ENCODE data around the gene SIGLEC10. TPM values are rescaled to one million over a fixed set of nuclear protein-coding genes. Genes with fewer than 3 reads are reported as not detected.

The SIGLEC10 gene
- total and polyA plus RNA-seq, 2 experiments from 2014 or later = 0.47 TPM; not detected in 1

DNA sequence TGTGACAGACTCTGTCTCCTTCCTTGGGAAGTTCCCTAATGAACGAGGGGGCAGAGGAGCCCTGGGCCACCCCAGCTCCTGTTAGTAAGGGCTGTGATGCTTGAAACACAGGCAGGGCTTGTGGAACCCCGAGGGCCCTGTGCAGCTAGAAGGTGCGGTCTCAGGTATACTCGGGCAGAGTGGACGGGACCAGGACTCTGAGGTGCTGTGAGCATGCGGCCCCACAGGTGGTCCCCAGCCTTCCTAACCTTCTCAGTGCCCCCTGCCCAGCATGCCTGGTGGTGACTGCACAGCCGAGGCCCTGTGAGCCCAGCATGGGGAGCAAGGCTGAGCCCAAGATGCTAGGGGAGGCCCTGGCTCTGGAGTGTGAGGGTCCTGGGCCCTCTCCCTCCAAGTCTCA, 44.8 kb upstream of the SIGLEC10 start:
- peaks cover 3% of the 10 kb centered on the region; the same call in 2 of the 3 replicates for H3K4me1 Mint-ChIP-seq
- H3K79me2 ChIP-seq (replicated peaks; ENCODE audit: insufficient read depth) = no peaks in the 10 kb centered on the region
- H3K27me3 Mint-ChIP-seq (ENCODE audit: insufficient read depth, low read depth, poor library complexity) = peaks cover 14% of the 10 kb centered on the region
- H3K9me3 Mint-ChIP-seq = peaks cover 32% of the 10 kb centered on the region
- H3K4me3 Mint-ChIP-seq = no peak overlapping the region
- H3K4me3 ChIP-seq = no peak overlapping the region
- DNase-seq (ENCODE audit: low spot score) (no peak), ATAC-seq (no peak)
- no peaks in the 10 kb centered on the region for H3K4me1 ChIP-seq (ENCODE audit: insufficient read depth)
- no peak overlapping the region for H3K27ac ChIP-seq (ENCODE audit: low read depth)
- no peak overlapping the region for H3K4me2 ChIP-seq
- no peaks in the 10 kb centered on the region for H3K36me3 Mint-ChIP-seq (ENCODE audit: low read depth)
- H2AFZ ChIP-seq = no peak overlapping the region
- H3F3A ChIP-seq (replicated peaks; ENCODE audit: low read depth) = no peaks in the 10 kb centered on the region
- no peaks in the 10 kb centered on the region for H3K36me3 ChIP-seq (ENCODE audit: insufficient read depth)
- TF ChIP-seq ZNF114 (CRISPR knock-in tag; IDR thresholded peaks at IDR 0.05) (no peak), EZH2 (IDR thresholded peaks at IDR 0.05; ENCODE audit: low read depth, unreplicated experiment) (no peak), STAT1 (IDR thresholded peaks at IDR 0.05; ENCODE audit: unreplicated experiment) (no peak), NANOG (IDR thresholded peaks at IDR 0.05; ENCODE audit: borderline replicate concordance) (no peak), POLR2AphosphoS5 (IDR thresholded peaks at IDR 0.05; ENCODE audit: low read depth) (no peak), JUNB (IDR thresholded peaks at IDR 0.05; ENCODE audit: unreplicated experiment) (no peak), ZNF331 (CRISPR knock-in tag; IDR thresholded peaks at IDR 0.05; ENCODE audit: low read depth) (no peak), EZH2phosphoT487 (IDR thresholded peaks at IDR 0.05; ENCODE audit: unreplicated experiment) (no peak)
- TF ChIP-seq, protein P1, sequence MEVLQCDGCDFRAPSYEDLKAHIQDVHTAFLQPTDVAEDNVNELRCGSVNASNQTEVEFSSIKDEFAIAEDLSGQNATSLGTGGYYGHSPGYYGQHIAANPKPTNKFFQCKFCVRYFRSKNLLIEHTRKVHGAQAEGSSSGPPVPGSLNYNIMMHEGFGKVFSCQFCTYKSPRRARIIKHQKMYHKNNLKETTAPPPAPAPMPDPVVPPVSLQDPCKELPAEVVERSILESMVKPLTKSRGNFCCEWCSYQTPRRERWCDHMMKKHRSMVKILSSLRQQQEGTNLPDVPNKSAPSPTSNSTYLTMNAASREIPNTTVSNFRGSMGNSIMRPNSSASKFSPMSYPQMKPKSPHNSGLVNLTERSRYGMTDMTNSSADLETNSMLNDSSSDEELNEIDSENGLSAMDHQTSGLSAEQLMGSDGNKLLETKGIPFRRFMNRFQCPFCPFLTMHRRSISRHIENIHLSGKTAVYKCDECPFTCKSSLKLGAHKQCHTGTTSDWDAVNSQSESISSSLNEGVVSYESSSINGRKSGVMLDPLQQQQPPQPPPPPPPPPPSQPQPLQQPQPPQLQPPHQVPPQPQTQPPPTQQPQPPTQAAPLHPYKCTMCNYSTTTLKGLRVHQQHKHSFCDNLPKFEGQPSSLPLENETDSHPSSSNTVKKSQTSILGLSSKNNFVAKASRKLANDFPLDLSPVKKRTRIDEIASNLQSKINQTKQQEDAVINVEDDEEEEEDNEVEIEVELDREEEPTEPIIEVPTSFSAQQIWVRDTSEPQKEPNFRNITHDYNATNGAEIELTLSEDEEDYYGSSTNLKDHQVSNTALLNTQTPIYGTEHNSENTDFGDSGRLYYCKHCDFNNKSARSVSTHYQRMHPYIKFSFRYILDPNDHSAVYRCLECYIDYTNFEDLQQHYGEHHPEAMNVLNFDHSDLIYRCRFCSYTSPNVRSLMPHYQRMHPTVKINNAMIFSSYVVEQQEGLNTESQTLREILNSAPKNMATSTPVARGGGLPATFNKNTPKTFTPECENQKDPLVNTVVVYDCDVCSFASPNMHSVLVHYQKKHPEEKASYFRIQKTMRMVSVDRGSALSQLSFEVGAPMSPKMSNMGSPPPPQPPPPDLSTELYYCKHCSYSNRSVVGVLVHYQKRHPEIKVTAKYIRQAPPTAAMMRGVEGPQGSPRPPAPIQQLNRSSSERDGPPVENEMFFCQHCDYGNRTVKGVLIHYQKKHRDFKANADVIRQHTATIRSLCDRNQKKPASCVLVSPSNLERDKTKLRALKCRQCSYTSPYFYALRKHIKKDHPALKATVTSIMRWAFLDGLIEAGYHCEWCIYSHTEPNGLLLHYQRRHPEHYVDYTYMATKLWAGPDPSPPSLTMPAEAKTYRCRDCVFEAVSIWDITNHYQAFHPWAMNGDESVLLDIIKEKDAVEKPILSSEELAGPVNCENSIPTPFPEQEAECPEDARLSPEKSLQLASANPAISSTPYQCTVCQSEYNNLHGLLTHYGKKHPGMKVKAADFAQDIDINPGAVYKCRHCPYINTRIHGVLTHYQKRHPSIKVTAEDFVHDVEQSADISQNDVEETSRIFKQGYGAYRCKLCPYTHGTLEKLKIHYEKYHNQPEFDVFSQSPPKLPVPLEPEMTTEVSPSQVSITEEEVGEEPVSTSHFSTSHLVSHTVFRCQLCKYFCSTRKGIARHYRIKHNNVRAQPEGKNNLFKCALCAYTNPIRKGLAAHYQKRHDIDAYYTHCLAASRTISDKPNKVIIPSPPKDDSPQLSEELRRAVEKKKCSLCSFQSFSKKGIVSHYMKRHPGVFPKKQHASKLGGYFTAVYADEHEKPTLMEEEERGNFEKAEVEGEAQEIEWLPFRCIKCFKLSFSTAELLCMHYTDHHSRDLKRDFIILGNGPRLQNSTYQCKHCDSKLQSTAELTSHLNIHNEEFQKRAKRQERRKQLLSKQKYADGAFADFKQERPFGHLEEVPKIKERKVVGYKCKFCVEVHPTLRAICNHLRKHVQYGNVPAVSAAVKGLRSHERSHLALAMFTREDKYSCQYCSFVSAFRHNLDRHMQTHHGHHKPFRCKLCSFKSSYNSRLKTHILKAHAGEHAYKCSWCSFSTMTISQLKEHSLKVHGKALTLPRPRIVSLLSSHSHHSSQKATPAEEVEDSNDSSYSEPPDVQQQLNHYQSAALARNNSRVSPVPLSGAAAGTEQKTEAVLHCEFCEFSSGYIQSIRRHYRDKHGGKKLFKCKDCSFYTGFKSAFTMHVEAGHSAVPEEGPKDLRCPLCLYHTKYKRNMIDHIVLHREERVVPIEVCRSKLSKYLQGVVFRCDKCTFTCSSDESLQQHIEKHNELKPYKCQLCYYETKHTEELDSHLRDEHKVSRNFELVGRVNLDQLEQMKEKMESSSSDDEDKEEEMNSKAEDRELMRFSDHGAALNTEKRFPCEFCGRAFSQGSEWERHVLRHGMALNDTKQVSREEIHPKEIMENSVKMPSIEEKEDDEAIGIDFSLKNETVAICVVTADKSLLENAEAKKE (CRISPR knock-in tag; IDR thresholded peaks at IDR 0.05) = no peak
- TF ChIP-seq, protein P2, sequence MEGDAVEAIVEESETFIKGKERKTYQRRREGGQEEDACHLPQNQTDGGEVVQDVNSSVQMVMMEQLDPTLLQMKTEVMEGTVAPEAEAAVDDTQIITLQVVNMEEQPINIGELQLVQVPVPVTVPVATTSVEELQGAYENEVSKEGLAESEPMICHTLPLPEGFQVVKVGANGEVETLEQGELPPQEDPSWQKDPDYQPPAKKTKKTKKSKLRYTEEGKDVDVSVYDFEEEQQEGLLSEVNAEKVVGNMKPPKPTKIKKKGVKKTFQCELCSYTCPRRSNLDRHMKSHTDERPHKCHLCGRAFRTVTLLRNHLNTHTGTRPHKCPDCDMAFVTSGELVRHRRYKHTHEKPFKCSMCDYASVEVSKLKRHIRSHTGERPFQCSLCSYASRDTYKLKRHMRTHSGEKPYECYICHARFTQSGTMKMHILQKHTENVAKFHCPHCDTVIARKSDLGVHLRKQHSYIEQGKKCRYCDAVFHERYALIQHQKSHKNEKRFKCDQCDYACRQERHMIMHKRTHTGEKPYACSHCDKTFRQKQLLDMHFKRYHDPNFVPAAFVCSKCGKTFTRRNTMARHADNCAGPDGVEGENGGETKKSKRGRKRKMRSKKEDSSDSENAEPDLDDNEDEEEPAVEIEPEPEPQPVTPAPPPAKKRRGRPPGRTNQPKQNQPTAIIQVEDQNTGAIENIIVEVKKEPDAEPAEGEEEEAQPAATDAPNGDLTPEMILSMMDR (conservative IDR thresholded peaks at IDR 0.05; ENCODE audit: low read depth in 2 of 2) = no peak
- TF ChIP-seq, protein P3, sequence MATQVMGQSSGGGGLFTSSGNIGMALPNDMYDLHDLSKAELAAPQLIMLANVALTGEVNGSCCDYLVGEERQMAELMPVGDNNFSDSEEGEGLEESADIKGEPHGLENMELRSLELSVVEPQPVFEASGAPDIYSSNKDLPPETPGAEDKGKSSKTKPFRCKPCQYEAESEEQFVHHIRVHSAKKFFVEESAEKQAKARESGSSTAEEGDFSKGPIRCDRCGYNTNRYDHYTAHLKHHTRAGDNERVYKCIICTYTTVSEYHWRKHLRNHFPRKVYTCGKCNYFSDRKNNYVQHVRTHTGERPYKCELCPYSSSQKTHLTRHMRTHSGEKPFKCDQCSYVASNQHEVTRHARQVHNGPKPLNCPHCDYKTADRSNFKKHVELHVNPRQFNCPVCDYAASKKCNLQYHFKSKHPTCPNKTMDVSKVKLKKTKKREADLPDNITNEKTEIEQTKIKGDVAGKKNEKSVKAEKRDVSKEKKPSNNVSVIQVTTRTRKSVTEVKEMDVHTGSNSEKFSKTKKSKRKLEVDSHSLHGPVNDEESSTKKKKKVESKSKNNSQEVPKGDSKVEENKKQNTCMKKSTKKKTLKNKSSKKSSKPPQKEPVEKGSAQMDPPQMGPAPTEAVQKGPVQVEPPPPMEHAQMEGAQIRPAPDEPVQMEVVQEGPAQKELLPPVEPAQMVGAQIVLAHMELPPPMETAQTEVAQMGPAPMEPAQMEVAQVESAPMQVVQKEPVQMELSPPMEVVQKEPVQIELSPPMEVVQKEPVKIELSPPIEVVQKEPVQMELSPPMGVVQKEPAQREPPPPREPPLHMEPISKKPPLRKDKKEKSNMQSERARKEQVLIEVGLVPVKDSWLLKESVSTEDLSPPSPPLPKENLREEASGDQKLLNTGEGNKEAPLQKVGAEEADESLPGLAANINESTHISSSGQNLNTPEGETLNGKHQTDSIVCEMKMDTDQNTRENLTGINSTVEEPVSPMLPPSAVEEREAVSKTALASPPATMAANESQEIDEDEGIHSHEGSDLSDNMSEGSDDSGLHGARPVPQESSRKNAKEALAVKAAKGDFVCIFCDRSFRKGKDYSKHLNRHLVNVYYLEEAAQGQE (IDR thresholded peaks at IDR 0.05; ENCODE audit: unreplicated experiment) = no peak
- peaks cover 3% of the 10 kb centered on the region; the same call in 1 of the 2 replicates for H3K9me2 ChIP-seq (ENCODE audit: insufficient read depth)
- no peak overlapping the region for H3K27ac Mint-ChIP-seq
- H4K20me1 ChIP-seq (replicated peaks; ENCODE audit: insufficient read depth) = no peaks in the 10 kb centered on the region
- H3K27me3 ChIP-seq (ENCODE audit: insufficient read depth) = peaks cover 25% of the 10 kb centered on the region
